Body of pancreas (tissue), 4 donors: ENCODE data around the gene PERM1.

Experiments used
- POLR2A ChIP-seq, 3 donors: fragments of 450-650 bp; IDR thresholded peaks; one replicate each; pipeline ENCODE4 v1.6.1; 2016; ENCODE audit warnings: antibody characterized with exemption in 3 of 3, mild to moderate bottlenecking in 2 of 3
- TF ChIP-seq, protein P1 (sequence below), 7 experiments: fragments of 450-650 bp in 4 of 7; fragments of 200-600 bp in 3 of 7; sonication (generic) in 3 of 7; IDR thresholded peaks; one replicate each; pipeline ENCODE4 v1.5.1; 2016 to 2019; ENCODE audit warnings: antibody characterized with exemption in 7 of 7

DNA sequence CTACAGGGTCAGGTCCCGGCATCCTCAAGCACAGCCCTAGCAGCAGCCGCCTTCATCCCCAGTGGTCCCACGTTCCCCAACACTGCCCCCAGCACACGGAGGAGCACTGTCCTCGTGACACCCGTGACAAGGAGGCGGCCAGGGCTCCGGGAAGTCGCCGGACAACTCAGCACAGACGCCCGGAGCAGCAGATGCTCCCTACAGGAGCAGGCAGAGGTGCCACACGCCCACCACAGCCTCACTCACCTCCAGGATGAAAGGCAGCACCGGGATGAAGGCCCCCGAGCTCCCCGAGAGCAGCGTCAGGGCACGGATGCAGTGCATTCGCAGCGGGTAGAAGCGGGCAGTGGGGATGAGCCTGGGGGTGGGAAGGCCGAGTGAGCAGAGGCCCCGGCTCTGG, 31.0 kb downstream of the PERM1 start:
- TF ChIP-seq, protein P1, sequence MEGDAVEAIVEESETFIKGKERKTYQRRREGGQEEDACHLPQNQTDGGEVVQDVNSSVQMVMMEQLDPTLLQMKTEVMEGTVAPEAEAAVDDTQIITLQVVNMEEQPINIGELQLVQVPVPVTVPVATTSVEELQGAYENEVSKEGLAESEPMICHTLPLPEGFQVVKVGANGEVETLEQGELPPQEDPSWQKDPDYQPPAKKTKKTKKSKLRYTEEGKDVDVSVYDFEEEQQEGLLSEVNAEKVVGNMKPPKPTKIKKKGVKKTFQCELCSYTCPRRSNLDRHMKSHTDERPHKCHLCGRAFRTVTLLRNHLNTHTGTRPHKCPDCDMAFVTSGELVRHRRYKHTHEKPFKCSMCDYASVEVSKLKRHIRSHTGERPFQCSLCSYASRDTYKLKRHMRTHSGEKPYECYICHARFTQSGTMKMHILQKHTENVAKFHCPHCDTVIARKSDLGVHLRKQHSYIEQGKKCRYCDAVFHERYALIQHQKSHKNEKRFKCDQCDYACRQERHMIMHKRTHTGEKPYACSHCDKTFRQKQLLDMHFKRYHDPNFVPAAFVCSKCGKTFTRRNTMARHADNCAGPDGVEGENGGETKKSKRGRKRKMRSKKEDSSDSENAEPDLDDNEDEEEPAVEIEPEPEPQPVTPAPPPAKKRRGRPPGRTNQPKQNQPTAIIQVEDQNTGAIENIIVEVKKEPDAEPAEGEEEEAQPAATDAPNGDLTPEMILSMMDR (IDR thresholded peaks at IDR 0.05), result no peak
- TF ChIP-seq POLR2A (IDR thresholded peaks at IDR 0.05), result no peak
